SK-N-SH (cell line): Measurements from ENCODE around the gene PPT2.

Experiments
- EP300 ChIP-seq, 2 experiments: IDR thresholded peaks; 2 replicates each; pipeline versions ENCODE4 v1.4.0 to v1.6.1; 2012; ENCODE audit warnings: borderline replicate concordance in 1 of 2, low read depth in 1 of 2, low read length in 1 of 2
- PBX3 ChIP-seq: IDR thresholded peaks from 2 replicates; pipeline ENCODE4; 2012
- RAD21 ChIP-seq: IDR thresholded peaks from 2 replicates; pipeline ENCODE4 v1.6.1; 2012; ENCODE audit warnings: mild to moderate bottlenecking, low read length
- RFX5 ChIP-seq: IDR thresholded peaks from 2 replicates; pipeline ENCODE4 v1.6.1; 2012; ENCODE audit warnings: mild to moderate bottlenecking, improper control_type of control experiment, low read length
- TEAD4 ChIP-seq: IDR thresholded peaks from 2 replicates; pipeline ENCODE4 v1.4.0; 2012; ENCODE audit warnings: mild to moderate bottlenecking, borderline replicate concordance; ENCODE audit not compliant: insufficient read depth
- TF ChIP-seq, protein P1 (sequence below): fragments of 200-600 bp; sonication (generic); IDR thresholded peaks from 2 replicates; pipeline ENCODE4 v1.6.1; 2017; ENCODE audit warnings: antibody characterized with exemption, mild to moderate bottlenecking, moderate library complexity
- TF ChIP-seq, protein P2 (sequence below): IDR thresholded peaks from 2 replicates; pipeline ENCODE4 v1.4.0; 2012; ENCODE audit warnings: low read depth
- TF ChIP-seq, protein P3 (sequence below): fragments of 150-350 bp; IDR thresholded peaks from 2 replicates; pipeline ENCODE4 v1.6.1; 2016; ENCODE audit warnings: mild to moderate bottlenecking, low read depth, low read length
- TF ChIP-seq, protein P4 (sequence below): IDR thresholded peaks from 2 replicates; pipeline ENCODE4 v1.6.1; 2012; ENCODE audit warnings: mild to moderate bottlenecking, low read depth, low read length, moderate library complexity

DNA sequence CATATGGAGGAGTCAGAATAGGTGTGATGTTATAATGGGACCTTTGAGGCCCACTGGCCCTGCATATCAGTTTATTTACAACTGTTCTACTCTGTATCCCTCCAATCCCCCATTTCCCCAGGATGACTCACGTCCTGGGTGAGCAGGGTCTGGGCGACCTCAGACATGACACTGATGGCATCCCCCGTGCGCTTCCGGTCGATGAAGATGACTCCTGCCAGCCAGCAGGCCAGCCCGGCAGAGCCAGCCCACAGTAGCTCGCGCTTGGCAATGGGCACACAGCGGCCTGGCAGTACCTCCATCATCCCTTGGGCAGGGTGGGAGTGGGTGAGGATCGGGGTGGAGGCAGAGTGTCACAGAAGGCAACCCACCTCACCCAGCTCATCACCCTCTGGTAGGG lies 16.4 kb downstream of the PPT2 start:
- TF ChIP-seq, protein P1, sequence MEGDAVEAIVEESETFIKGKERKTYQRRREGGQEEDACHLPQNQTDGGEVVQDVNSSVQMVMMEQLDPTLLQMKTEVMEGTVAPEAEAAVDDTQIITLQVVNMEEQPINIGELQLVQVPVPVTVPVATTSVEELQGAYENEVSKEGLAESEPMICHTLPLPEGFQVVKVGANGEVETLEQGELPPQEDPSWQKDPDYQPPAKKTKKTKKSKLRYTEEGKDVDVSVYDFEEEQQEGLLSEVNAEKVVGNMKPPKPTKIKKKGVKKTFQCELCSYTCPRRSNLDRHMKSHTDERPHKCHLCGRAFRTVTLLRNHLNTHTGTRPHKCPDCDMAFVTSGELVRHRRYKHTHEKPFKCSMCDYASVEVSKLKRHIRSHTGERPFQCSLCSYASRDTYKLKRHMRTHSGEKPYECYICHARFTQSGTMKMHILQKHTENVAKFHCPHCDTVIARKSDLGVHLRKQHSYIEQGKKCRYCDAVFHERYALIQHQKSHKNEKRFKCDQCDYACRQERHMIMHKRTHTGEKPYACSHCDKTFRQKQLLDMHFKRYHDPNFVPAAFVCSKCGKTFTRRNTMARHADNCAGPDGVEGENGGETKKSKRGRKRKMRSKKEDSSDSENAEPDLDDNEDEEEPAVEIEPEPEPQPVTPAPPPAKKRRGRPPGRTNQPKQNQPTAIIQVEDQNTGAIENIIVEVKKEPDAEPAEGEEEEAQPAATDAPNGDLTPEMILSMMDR = no peak
- TF ChIP-seq EP300 (IDR thresholded peaks at IDR 0.05; ENCODE audit: borderline replicate concordance in 1 of 2, low read depth in 1 of 2, low read length in 1 of 2) (no peak), RAD21 (no peak), TEAD4 (no peak), PBX3 (no peak), RFX5 (no peak)
- TF ChIP-seq, protein P2, sequence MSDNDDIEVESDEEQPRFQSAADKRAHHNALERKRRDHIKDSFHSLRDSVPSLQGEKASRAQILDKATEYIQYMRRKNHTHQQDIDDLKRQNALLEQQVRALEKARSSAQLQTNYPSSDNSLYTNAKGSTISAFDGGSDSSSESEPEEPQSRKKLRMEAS = no peak
- TF ChIP-seq, protein P3, sequence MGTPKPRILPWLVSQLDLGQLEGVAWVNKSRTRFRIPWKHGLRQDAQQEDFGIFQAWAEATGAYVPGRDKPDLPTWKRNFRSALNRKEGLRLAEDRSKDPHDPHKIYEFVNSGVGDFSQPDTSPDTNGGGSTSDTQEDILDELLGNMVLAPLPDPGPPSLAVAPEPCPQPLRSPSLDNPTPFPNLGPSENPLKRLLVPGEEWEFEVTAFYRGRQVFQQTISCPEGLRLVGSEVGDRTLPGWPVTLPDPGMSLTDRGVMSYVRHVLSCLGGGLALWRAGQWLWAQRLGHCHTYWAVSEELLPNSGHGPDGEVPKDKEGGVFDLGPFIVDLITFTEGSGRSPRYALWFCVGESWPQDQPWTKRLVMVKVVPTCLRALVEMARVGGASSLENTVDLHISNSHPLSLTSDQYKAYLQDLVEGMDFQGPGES = no peak
- TF ChIP-seq, protein P4, sequence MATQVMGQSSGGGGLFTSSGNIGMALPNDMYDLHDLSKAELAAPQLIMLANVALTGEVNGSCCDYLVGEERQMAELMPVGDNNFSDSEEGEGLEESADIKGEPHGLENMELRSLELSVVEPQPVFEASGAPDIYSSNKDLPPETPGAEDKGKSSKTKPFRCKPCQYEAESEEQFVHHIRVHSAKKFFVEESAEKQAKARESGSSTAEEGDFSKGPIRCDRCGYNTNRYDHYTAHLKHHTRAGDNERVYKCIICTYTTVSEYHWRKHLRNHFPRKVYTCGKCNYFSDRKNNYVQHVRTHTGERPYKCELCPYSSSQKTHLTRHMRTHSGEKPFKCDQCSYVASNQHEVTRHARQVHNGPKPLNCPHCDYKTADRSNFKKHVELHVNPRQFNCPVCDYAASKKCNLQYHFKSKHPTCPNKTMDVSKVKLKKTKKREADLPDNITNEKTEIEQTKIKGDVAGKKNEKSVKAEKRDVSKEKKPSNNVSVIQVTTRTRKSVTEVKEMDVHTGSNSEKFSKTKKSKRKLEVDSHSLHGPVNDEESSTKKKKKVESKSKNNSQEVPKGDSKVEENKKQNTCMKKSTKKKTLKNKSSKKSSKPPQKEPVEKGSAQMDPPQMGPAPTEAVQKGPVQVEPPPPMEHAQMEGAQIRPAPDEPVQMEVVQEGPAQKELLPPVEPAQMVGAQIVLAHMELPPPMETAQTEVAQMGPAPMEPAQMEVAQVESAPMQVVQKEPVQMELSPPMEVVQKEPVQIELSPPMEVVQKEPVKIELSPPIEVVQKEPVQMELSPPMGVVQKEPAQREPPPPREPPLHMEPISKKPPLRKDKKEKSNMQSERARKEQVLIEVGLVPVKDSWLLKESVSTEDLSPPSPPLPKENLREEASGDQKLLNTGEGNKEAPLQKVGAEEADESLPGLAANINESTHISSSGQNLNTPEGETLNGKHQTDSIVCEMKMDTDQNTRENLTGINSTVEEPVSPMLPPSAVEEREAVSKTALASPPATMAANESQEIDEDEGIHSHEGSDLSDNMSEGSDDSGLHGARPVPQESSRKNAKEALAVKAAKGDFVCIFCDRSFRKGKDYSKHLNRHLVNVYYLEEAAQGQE = no peak
